SU-DHL-6 (cell line): ENCODE results near the gene RNF32.

ENCODE experiments used
- H2AFZ ChIP-seq: fragments of 200-600 bp; sonication (generic); 2 replicates; pipeline ENCODE4 v1.6.1; 2014; ENCODE audit warnings: low read depth, mild to moderate bottlenecking, moderate library complexity, mixed read lengths, antibody characterized with exemption, low read length; ENCODE audit not compliant: severe bottlenecking
- H3F3A ChIP-seq: fragments of 200-600 bp; shearing (Covaris generic); 2 replicates; pipeline ENCODE4 v1.6.0; 2016; ENCODE audit warnings: antibody characterized with exemption, mild to moderate bottlenecking; ENCODE audit not compliant: insufficient read depth
- H3K27ac ChIP-seq: fragments of 200-600 bp; sonication (generic); 2 replicates; pipeline ENCODE4 v1.5.1; 2016; ENCODE audit warnings: low read depth, mild to moderate bottlenecking, low read length, moderate library complexity, mixed read lengths
- H3K27me3 ChIP-seq: fragments of 200-600 bp; sonication (generic), shearing (Covaris generic); 2 replicates; pipeline ENCODE4 v1.6.0; 2014; ENCODE audit warnings: mild to moderate bottlenecking, low read length
- H3K36me3 ChIP-seq: fragments of 200-600 bp; sonication (generic); 2 replicates; pipeline ENCODE4 v1.6.1; 2014; ENCODE audit warnings: mild to moderate bottlenecking, low read length, mixed read lengths
- H3K4me2 ChIP-seq: fragments of 300-600, 200-600 bp; shearing (Covaris generic), sonication (generic); 2 replicates; pipeline ENCODE4 v1.6.0; 2014; ENCODE audit warnings: low read length, low read depth, mild to moderate bottlenecking; ENCODE audit not compliant: poor library complexity, severe bottlenecking
- H3K4me3 ChIP-seq: fragments of 200-600 bp; sonication (generic); 2 replicates; pipeline ENCODE4 v1.5.1; 2014; ENCODE audit warnings: antibody characterized with exemption, low read length, mild to moderate bottlenecking, mixed read lengths; ENCODE audit not compliant: insufficient read depth, poor library complexity, severe bottlenecking
- H3K79me2 ChIP-seq: fragments of 200-600 bp; sonication (generic); 2 replicates; pipeline ENCODE4 v1.6.1; 2014; ENCODE audit warnings: mild to moderate bottlenecking, low read length, moderate library complexity; ENCODE audit not compliant: insufficient read depth
- H3K9ac ChIP-seq: fragments of 200-600 bp; sonication (generic); 2 replicates; pipeline ENCODE4 v1.7.0; 2014; ENCODE audit warnings: mild to moderate bottlenecking, low read length
- H3K9me2 ChIP-seq: fragments of 200-600 bp; sonication (generic); replicated peaks from 2 replicates; pipeline ENCODE4 v1.6.1; 2014; ENCODE audit warnings: low read length; ENCODE audit not compliant: insufficient read depth
- H3K9me3 ChIP-seq: fragments of 200-600 bp; sonication (generic); 2 replicates; pipeline ENCODE4 v1.6.1; 2014; ENCODE audit warnings: low read length, mixed read lengths; ENCODE audit not compliant: insufficient read depth
- H4K20me1 ChIP-seq: fragments of 200-600 bp; sonication (generic); 2 replicates; pipeline ENCODE4 v1.6.1; 2014; ENCODE audit warnings: low read depth, mild to moderate bottlenecking, antibody characterized with exemption, low read length, moderate library complexity, mixed read lengths
- CTCF ChIP-seq: fragments of 200-600 bp; sonication (generic); IDR thresholded peaks from one replicate; pipeline ENCODE4 v1.5.1; 2017; ENCODE audit warnings: antibody characterized with exemption, mild to moderate bottlenecking, low read length, moderate library complexity; ENCODE audit not compliant: insufficient read depth, poor library complexity, severe bottlenecking
- EZH2phosphoT487 ChIP-seq: fragments of 200-600 bp; sonication (generic), shearing (Covaris generic); conservative IDR thresholded peaks from 2 replicates; pipeline ENCODE4 v1.6.1; 2018; ENCODE audit warnings: mild to moderate bottlenecking, antibody characterized with exemption, low read length, moderate library complexity, mixed read lengths

Gene RNF32

GRCh38 chr7:156603629-156604028 is 36.9 kb upstream of the RNF32 start:
- no peaks in the 10 kb centered on the region for H3K9me2 ChIP-seq
- no peak overlapping the region for H3K4me2 ChIP-seq
- H3K79me2 ChIP-seq = no peaks in the 10 kb centered on the region
- no peaks in the 10 kb centered on the region for H3F3A ChIP-seq
- H3K36me3 ChIP-seq = no peaks in the 10 kb centered on the region
- H4K20me1 ChIP-seq = no peaks in the 10 kb centered on the region
- no peak overlapping the region for H2AFZ ChIP-seq
- H3K9ac ChIP-seq = no peak overlapping the region
- no peaks in the 10 kb centered on the region for H3K27me3 ChIP-seq
- no peaks in the 10 kb centered on the region for H3K9me3 ChIP-seq
- TF ChIP-seq EZH2phosphoT487 (no peak), CTCF (no peak)
- no peak overlapping the region for H3K27ac ChIP-seq
- H3K4me3 ChIP-seq = no peak overlapping the region

GRCh38 chr7:156604311-156604710 is 36.3 kb upstream of the RNF32 start:
- H3K9me3 ChIP-seq = no peaks in the 10 kb centered on the region
- H3K27ac ChIP-seq = no peak overlapping the region
- no peaks in the 10 kb centered on the region for H3F3A ChIP-seq
- no peaks in the 10 kb centered on the region for H3K36me3 ChIP-seq
- H3K9me2 ChIP-seq = no peaks in the 10 kb centered on the region
- H3K4me3 ChIP-seq = no peak overlapping the region
- TF ChIP-seq EZH2phosphoT487 (no peak), CTCF (no peak)
- H4K20me1 ChIP-seq = no peaks in the 10 kb centered on the region
- H3K79me2 ChIP-seq = no peaks in the 10 kb centered on the region
- no peak overlapping the region for H2AFZ ChIP-seq
- H3K9ac ChIP-seq = no peak overlapping the region
- no peak overlapping the region for H3K4me2 ChIP-seq
- H3K27me3 ChIP-seq = no peaks in the 10 kb centered on the region

GRCh38 chr7:156604836-156605695 is 35.5 kb upstream of the RNF32 start:
- Histone ChIP-seq H3K27ac (no peak overlapping the region), H3K9ac (no peak overlapping the region), H3K9me2 (no peaks in the 10 kb centered on the region), H3K27me3 (no peaks in the 10 kb centered on the region), H3K79me2 (no peaks in the 10 kb centered on the region), H3K4me2 (no peak overlapping the region), H3K4me3 (no peak overlapping the region), H3F3A (no peaks in the 10 kb centered on the region), H3K9me3 (no peaks in the 10 kb centered on the region), H2AFZ (no peak overlapping the region), H3K36me3 (no peaks in the 10 kb centered on the region), H4K20me1 (no peaks in the 10 kb centered on the region)
- TF ChIP-seq EZH2phosphoT487 (no peak), CTCF (no peak)
